GM21717 (cell line): ENCODE results near the gene WDR62.
A peak's percentile ranks its signal among the peaks of the same experiment; 100 is the strongest.
"Not testable (repeated sequence)": the region's sequence is repeated elsewhere in the genome, so short reads cannot be mapped to it uniquely, and the experiment has no call there.

ENCODE experiments used
- ATAC-seq: cut with Tn5 transposase; IDR thresholded peaks from one replicate; pipeline ENCODE4 v1.9.1; 2021; ENCODE audit warnings: mild to moderate bottlenecking, moderate library complexity; ENCODE audit not compliant: unreplicated experiment

The WDR62 gene

GRCh38 chr19:36106991-36107390 lies 52.3 kb downstream of the WDR62 start:
- no peak for ATAC-seq

GRCh38 chr19:36108684-36109083 lies 54.0 kb downstream of the WDR62 start:
- no peak for ATAC-seq

- no peak for ATAC-seq
Measured at GRCh38 chr19:36110487-36111199, 55.9 kb downstream of the WDR62 start, which contains the start of gene OVOL3. TSS of gene OVOL3 (plus strand) at chr19:36111143. CDS start at chr19:36111203, 60 bp downstream.

GRCh38 chr19:36111200-36111539 lies 56.5 kb downstream of the WDR62 start:
- no peak for ATAC-seq

- no peak for ATAC-seq
Measured at GRCh38 chr19:36112678-36113077, 58.0 kb downstream of the WDR62 start.

GRCh38 chr19:36113425-36113824 lies 58.7 kb downstream of the WDR62 start:
- no peak for ATAC-seq

GRCh38 chr19:36113894-36114720 lies 59.4 kb downstream of the WDR62 start:
- peak; percentile 7 for ATAC-seq

- peak; percentile 66 for ATAC-seq
Measured at GRCh38 chr19:36114721-36115452, 60.2 kb downstream of the WDR62 start, which contains the start of gene POLR2I. TSS of gene POLR2I (minus strand) at chr19:36114875. CDS start at chr19:36114856, 19 bp downstream.

GRCh38 chr19:36115453-36116343 lies 61.0 kb downstream of the WDR62 start, which contains the start of gene TBCB:
TSS of gene TBCB (plus strand) at chr19:36115468. CDS start at chr19:36115561, 93 bp downstream.
- ATAC-seq: peak; percentile 10

GRCh38 chr19:36116344-36116637 lies 61.6 kb downstream of the WDR62 start:
- no peak for ATAC-seq

- ATAC-seq: no peak
Measured at GRCh38 chr19:36120092-36120983, 65.6 kb downstream of the WDR62 start.

- no peak for ATAC-seq
Measured at GRCh38 chr19:36120984-36121358, 66.3 kb downstream of the WDR62 start.

GRCh38 chr19:36121486-36122124 lies 66.9 kb downstream of the WDR62 start:
- no peak for ATAC-seq

- no peak for ATAC-seq
Measured at GRCh38 chr19:36125557-36125956, 70.9 kb downstream of the WDR62 start.

GRCh38 chr19:36128392-36128736 lies 73.7 kb downstream of the WDR62 start:
- ATAC-seq: no peak

- not testable (repeated sequence) for ATAC-seq
Measured at GRCh38 chr19:36131221-36131620, 76.5 kb downstream of the WDR62 start.

GRCh38 chr19:36134867-36135266 lies 80.2 kb downstream of the WDR62 start:
- not testable (repeated sequence) for ATAC-seq

- no peak for ATAC-seq
Measured at GRCh38 chr19:36136964-36137686, 82.4 kb downstream of the WDR62 start.

- ATAC-seq: no peak
Measured at GRCh38 chr19:36139120-36139472, 84.4 kb downstream of the WDR62 start.
